Neutrophil (primary cell): ENCODE measurements around the gene DCC.

Source experiments
- H3K27ac ChIP-seq: fragments of 200-600 bp; sonication (generic); 2 replicates; pipeline ENCODE4 v1.5.1; 2016; ENCODE audit warnings: mild to moderate bottlenecking, moderate library complexity
- H3K27me3 ChIP-seq: fragments of 200-600 bp; sonication (generic); 2 replicates; pipeline ENCODE4 v1.6.0; 2016; ENCODE audit warnings: mild to moderate bottlenecking
- H3K36me3 ChIP-seq: fragments of 200-600 bp; sonication (generic); 2 replicates; pipeline ENCODE4 v1.5.1; 2017
- H3K4me1 ChIP-seq, 2 experiments: fragments of 200-600 bp in 1 of 2; sonication (generic) in 1 of 2; 1 replicate in 1 of 2; 2 replicates in 1 of 2; pipeline versions ENCODE4 v1.5.1 to v1.6.1; 2013 to 2016; ENCODE audit warnings: low read depth in 1 of 2, low read length in 1 of 2, mild to moderate bottlenecking in 1 of 2, moderate library complexity in 1 of 2; ENCODE audit not compliant: control insufficient read depth in 1 of 2, insufficient read depth in 1 of 2
- H3K4me3 ChIP-seq, 2 experiments: fragments of 200-600 bp in 1 of 2; sonication (generic) in 1 of 2; 1 replicate in 1 of 2; 2 replicates in 1 of 2; pipeline ENCODE4 v1.5.1; 2013 to 2016; ENCODE audit warnings: low read depth in 1 of 2, low read length in 1 of 2, mild to moderate bottlenecking in 1 of 2, moderate library complexity in 1 of 2
- H3K9me3 ChIP-seq: fragments of 200-600 bp; sonication (generic); 2 replicates; pipeline ENCODE4 v1.5.1; 2016
- CTCF ChIP-seq: fragments of 200-600 bp; sonication (generic); IDR thresholded peaks from 2 replicates; pipeline ENCODE4 v1.5.1; 2016; ENCODE audit warnings: antibody characterized with exemption

Gene DCC

GRCh38 chr18:52894801-52895200 lies 554.8 kb downstream of the DCC start:
- H3K4me3 ChIP-seq = no peak overlapping the region
- no peak overlapping the region for H3K27ac ChIP-seq
- H3K4me1 ChIP-seq = no peaks in the 10 kb centered on the region
- no peaks in the 10 kb centered on the region for H3K9me3 ChIP-seq
- no peaks in the 10 kb centered on the region for H3K36me3 ChIP-seq
- no peaks in the 10 kb centered on the region for H3K27me3 ChIP-seq
- no peak for TF ChIP-seq CTCF

- no peak for TF ChIP-seq CTCF
- Histone ChIP-seq H3K27ac (no peak overlapping the region), H3K36me3 (no peaks in the 10 kb centered on the region), H3K4me3 (no peak overlapping the region), H3K27me3 (no peaks in the 10 kb centered on the region), H3K9me3 (no peaks in the 10 kb centered on the region), H3K4me1 (no peaks in the 10 kb centered on the region)
These were observed 557.9 kb downstream of the DCC start for GRCh38 chr18:52897611-52898484.

- TF ChIP-seq CTCF = no peak
- Histone ChIP-seq H3K9me3 (no peaks in the 10 kb centered on the region), H3K4me1 (no peaks in the 10 kb centered on the region), H3K36me3 (no peaks in the 10 kb centered on the region), H3K27me3 (no peaks in the 10 kb centered on the region), H3K4me3 (no peak overlapping the region), H3K27ac (no peak overlapping the region)
These were observed 558.6 kb downstream of the DCC start for GRCh38 chr18:52898485-52899058.

DNA sequence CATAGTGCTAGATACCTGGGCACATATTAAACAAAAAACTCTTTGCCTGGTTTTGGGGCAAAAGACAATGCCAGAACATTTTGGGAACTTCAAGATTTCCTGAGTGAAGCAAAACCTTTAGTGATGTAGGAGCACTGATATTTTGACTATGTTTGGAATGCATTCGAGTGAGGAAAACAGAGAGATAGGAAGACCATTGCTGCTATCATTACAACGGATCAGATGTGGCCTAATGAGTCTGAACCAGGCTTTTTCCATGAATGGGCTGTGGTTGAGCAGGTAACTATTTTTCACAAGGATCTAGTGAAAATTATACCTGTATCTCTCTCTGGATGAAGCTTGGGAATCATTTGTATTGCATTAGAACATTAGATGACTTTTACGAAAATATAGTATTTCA lies 562.2 kb downstream of the DCC start:
- Histone ChIP-seq H3K36me3 (no peaks in the 10 kb centered on the region), H3K27me3 (no peaks in the 10 kb centered on the region), H3K27ac (no peak overlapping the region), H3K4me3 (no peak overlapping the region), H3K9me3 (no peaks in the 10 kb centered on the region), H3K4me1 (no peaks in the 10 kb centered on the region)
- no peak for TF ChIP-seq CTCF

- Histone ChIP-seq H3K36me3 (no peaks in the 10 kb centered on the region), H3K4me3 (no peak overlapping the region), H3K9me3 (no peaks in the 10 kb centered on the region), H3K4me1 (no peaks in the 10 kb centered on the region), H3K27me3 (no peaks in the 10 kb centered on the region), H3K27ac (no peak overlapping the region)
- TF ChIP-seq CTCF = no peak
These were observed 563.9 kb downstream of the DCC start for GRCh38 chr18:52903857-52904256.
